NCI-H2171 (cell line): Measurements from ENCODE around the gene SLC10A1.

ENCODE experiments used
- DNase-seq: peaks from one replicate; lab custom pipeline; 2025; lab: John Stamatoyannopoulos, UW

The SLC10A1 gene

DNA sequence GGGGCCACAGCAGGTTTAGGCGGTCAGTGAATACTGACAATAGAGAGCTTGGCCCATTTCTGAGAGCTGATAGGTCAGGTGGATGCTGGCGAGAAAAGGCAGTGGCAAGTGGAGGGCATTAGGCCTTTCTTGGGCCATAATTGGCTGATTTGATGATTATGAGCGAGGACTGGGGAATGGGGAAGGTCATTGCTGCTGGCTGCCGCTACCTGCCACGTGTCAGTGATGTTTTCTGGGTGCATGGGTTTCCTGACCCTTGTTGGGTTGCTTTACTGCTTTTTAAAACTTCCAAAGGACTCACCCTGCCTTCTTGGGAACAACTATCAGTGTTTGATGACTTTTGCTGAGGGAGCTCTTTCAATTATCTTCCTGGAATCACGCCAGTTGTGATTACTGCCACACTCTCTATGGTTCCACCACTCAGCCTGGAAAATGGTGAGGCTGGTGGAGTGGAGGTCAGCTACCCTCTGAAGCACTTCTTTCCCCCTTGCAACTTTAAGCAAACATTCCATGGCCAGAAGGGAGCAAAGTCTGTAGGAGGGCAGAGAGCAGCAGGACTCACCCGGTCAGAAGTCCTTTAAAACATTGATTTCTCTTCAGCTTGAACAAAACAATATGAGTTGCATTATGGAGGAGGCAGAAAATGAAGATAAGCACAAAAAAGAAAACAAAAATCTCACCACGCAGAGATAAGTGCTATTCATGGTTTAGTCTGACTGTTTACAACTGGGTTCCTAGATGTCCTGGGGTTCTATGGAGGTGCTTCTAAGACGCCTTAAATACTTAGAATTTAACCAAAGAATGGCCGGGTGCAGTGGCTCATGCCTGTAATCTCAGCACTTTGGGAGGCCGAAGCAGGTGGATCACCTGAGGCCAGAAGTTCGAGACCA lies 12.1 kb upstream of the SLC10A1 start:
- DNase-seq, result no peak

DNA sequence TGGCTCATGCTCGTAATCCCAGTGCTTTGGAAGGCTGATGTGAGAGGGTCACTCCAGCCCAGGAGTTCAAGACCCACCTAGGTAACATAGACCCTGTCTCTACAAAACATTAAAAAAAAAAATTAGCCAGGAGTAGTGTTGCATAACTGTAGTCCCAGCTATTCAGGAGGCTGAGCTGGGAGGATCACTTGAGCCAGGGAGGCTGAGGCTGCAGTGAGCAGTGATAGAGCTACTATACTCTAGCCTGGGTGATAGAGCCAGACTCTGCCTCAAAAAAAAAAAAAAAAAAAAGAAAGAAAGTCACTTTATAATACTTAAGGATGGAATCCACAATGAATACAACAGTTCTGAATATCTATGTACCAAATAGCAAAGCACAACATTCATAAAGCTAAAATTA lies 10.2 kb upstream of the SLC10A1 start:
- no peak for DNase-seq

DNA sequence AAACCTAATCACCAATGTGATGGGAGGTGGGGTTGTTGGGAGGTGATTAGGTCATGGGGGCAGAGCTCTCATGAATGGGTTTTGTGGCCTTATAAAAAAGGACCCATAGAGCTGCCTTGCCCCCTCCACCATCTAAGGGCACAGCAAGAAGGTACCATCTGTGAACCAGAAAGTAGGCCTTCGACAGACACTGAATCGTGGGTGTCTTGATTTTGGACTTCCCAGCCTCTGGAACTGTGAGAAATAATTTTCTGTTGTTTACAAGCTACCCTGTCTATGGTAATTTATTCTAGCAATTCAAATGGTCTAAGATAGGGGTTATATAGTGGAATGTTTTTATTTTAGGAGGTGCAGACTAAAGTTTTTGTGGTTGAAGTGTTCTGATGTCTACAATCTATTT lies 7.9 kb upstream of the SLC10A1 start:
- no peak for DNase-seq

DNA sequence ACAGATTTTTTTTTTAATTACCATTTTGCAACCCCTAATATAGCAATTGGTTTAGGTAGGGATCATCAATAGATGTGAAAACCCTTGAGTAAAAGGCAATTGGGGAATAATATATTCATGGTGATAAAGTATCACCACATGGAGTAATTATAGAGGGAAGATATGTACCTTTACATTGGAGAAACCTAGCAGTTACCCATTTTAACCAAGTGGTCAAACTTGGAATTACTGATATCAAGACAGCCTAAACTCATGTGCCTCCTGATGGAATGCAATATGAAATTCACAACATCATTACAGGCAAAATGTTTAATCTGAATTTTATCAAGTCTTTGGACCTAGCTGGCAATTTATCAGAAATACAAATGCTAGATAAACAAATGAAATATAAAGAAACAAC lies 6.7 kb upstream of the SLC10A1 start:
- no peak for DNase-seq

DNA sequence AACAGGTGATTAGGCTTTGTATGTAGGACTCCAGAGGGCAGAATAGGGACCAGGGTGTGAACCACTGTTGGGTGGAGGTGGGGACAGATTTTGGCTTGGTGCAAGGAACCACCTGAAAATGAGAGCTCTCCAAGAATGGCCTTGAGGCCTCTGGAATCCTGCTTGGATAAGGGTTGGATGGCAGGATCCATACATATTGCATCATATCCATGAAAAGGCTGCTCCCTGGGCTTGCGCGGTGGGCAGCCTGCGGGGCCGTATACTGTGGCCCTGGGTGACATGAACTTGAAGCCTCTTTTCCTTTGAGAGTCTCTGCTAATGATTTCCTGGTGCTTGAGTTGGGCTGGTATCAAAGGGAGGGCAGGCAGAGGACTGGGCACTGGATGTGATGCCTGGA lies 1.3 kb upstream of the SLC10A1 start:
- DNase-seq, result no peak

DNA sequence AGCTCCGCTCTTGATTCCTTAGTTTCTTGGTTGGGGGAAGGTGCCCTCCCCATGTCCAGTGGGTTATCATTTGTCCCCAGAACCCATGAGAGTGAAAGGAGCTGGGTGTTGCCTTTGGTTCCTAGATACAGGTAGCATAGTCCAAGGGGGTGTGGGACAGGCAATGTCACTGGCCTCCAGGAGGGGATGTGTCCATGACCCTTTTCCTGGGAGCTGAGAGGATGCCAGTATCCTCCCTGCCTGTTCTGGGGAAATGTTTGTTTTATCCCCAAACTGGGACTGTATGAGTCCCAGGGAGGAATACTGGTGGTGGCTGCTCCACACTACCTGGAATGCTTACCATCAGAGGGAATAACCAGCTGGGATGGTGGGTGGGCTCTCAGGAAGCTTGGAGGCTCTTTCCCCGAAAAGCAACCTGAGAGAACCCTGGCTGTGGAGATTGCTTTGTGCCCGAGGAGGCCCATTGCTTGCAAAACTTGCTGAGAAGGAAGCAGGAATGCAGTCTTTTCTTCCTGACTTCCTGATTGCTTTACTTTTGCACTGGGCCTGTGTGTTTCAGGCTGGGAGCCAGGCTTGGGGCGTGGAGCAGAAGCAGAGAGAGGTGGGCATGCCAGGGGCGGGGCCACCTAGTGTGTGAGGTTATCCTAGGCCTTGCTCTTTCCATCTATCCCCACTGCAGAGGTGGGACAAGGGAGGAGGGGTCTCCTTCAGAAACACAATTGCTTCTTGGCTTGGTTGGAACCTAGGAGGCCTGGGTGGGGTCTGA lies 715 bp upstream of the SLC10A1 start:
- DNase-seq, result no peak

DNA sequence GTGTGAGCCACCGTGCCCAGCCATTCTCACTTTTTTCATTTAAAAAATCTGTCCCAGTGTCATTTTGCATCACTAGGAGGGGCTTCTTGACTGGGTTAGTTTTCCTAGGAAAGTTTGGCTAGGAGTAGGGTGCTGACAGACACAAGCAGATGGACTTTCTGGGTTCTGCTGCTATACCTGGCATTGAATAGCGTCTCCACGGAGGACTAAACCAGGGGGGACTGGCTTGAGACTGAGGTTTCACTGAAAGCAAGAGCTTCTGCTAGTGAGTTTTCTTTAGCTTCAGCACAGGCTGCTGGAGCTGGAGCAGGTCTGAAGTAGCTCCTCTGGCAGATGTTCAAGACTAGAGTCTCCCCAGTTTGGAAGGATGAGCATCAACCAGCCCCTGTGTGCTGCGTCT lies 1.4 kb downstream of the SLC10A1 start:
- no peak for DNase-seq

DNA sequence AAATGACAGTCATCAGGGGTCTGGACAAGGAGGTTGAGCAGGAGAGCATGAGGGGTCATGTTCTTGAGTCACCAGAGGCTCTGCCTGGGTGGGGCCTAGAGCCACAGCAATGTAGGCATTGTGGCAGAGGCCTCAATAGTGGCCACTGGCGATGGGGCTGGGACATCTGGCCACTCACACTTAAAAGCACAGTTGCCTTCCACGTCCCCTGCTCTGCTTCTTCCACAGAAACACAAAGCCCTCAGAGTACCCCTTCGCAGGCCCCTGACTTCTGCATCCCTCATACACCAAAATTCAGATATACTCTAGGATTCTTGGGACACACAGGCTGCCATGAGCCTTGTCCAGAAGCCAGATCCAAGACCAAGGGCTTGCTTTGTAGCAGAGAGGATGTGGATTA lies 2.2 kb downstream of the SLC10A1 start:
- no peak for DNase-seq

DNA sequence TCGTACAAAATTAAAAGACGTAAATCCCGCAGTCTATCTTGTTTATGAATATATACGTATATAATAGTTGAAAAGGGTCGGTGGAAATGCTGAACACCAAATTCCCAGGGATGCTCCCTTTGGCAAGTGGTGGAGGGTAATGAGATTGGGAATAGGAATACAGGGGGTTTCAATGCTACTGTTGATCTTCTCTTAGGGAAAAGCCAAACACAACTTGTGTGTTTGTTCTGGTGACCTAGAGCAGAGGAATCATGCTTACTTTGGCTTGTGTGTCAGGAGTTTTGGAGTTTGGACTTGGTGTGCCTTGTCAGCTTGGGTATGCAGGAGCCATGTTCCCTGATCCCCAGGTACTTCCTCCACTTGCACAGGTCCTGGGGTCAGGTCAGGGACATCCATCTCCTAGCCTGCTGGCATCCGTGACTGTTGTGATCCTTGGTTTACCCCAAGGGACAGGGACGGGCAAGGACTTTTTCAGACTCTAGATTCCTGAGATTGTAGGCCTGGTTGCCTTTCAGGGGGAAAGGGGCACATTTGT lies 4.1 kb downstream of the SLC10A1 start:
- no peak for DNase-seq

DNA sequence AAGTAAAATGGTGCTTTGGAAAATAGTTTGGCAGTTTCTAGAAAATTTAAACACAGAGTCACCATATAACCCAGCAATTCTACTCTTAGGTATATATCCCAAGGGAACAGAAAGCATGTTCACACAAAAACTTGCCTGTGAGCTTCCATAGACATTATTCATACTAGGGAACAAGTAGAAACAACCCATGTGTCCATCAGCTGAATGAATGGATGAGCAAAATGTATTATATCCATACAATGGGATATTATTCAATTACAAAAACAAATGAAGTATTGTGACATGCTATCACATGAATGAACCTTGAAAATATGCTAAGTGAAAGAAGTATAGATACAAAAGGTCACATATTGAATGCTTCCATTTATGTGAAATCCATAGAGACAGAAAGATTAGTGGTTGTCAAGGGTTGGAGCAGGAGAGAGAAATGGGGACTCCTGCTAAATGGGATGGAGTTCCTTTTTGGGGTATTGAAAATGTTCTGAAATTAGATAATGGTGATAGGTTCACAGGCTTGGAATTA lies 7.9 kb downstream of the SLC10A1 start:
- DNase-seq, result no peak

DNA sequence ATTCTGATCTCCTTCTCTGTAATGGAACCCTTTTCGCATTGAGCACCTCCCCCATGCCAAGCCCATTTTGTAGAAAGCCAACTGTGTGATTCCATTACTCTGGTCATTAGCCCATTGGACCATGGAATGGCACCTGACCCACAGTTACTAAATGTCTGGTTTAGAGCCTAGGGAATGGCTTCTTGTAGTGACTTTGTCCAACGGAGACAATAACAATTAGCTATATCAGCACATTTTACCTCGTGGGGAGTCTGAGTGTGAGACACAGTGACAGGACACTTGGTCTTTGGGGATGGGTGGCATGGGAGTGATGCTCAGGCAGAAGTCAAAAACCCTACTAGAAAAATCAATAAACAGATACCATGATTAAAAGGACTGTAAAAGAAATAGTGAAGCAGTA lies 10.4 kb downstream of the SLC10A1 start:
- DNase-seq, result no peak

DNA sequence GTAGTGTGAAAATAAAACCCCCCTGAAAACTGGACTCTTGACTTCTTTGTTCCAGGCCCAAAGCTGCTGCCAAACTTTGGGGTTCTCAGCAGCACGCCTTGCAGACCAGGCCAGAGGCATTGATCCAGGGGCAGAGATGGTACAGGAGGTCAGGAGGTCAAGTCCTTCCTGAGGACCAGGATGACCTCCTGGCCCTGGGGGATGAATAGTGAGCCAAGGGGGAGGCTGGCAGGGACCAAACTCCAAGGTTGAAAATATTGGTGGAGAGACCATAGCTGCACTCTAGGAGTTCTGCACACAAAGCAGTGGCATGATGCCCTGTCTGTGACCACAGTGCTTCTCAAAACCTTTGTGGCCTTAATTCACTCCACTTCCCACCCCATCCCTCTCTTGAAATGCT lies 12.1 kb downstream of the SLC10A1 start:
- DNase-seq, result no peak

DNA sequence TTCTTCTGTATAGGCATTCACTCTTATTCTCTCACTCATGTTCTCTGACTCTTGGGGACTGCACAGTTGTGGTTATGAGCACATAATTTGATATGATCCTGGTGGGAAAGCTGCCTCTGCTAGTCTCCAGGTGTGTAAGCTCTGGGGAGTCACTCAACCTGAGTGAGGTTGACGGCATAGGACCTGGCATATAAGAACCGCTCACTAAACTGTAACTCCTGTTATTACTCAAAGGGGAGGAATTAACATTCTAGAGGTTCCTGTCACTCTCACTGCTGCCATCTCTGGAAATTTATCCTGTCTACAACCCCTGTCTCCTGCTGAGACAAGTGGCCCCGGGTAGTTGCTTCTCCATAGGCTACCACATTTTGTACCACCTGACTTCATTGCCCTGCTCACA lies 16.1 kb downstream of the SLC10A1 start:
- no peak for DNase-seq

DNA sequence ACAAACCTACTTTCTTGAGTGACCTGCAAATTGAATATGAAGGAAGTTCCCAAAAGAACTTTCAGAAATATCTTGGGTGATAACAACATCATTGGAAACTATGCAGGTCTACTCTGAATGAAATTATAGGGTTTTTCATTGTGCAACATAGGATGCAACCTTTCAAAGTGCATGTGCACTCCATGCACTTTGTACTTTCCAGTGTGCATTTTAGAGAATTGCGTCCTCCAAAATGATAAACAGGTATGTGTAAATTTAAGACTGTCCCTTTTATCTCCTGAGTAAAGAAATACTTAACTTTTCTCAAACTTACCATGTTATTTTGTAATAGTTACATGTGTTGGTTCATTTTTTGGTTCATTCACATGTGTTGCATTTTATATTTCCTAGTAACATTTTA lies 16.9 kb downstream of the SLC10A1 start:
- no peak for DNase-seq

DNA sequence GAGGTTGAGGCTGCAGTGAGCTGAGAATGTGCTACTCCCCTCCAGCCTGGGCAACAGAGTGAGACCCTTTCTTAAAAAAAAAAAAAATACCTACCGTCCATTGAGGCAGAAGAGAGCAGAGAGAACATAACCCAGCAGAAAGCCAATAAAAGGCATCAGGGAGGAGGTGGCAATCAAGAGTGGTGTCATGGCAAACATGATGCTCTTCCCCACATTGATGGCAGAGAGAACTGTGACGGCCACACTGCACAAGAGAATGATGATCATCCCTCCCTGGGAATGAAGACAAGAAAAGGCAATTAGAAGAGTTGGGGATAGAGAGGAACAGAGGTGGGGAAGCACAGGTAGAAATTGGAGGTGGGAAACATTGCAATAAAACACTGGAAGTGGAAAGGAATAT lies 18.0 kb downstream of the SLC10A1 start:
- no peak for DNase-seq

DNA sequence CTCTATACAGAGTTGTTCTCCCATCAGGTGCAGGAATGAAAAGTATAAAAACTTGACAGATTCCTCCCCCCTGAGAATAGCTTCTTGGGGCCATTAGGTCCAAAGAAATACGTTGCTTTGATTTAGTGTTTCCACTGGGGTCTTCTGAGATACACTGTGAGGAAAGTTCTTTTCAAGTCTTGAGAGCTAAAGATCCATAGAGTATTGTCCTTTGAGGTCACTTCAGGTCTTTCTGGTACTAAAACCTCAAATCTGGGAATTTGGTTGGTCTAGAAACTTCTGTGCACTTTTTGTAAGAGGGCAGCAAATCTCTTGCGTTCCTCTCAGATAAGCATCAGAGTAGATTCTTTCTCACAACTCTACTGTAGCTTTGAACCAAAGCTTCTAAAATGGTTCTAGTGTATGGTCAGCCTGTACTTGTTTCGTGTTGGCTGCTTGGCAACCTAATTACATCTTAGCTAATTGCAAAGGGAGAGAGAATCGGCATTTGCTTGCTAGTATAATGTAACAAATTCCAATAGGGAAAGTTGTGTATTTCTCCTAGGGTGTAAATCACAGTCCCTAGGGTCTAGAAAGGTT lies 20.1 kb downstream of the SLC10A1 start:
- DNase-seq, result no peak

DNA sequence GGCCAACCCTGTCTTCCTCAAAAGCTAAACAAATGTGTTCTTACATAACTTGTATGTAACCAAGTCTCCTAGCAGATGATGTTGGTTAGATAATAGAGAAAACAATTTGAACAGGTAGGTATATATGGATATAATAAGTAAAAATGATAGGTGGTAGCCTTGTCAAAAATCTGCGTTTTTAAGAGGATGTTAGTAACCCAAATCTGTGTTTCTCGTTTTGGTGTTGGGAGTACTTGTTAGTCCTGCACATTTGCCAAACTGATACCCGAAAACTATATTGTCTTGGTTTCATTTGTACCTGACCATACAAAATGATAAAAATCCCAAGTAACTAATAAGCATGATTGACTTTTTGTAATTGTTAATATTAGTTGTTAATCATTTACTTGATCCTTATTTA lies 22.0 kb downstream of the SLC10A1 start:
- DNase-seq, result no peak

DNA sequence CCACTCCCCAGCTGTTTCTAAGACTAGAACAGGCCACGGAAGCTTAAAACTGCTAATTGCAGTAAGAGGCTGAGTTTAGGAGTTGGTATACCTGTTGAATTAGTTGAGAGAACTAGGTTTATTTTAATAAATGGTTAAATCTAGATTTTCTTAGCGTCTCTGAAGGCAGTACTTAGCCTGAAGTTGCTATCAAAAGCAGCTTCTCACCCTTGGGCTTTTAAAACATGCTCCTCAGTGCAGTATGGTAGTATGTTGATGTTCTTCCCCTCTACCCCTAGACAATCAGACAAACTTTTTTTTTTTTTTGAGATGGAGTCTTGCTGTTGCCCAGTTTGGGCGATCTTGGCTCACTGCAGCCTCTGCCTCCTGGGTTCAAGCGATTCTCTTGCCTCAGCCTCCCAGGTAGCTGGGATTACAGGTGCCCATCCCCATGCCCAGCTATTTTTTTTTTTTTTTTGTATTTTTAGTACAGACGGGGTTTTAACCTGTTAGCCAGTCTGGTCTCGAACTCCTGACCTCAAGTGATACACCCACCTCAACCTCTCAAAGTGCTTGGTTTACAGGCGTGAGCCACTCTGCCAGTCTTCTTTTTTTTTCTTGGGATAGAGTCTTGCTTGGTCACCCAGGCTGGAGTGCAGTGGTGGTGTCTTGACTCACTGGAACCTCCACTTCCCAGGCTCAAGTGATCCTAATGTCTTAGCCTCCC lies 23.3 kb downstream of the SLC10A1 start:
- no peak for DNase-seq

DNA sequence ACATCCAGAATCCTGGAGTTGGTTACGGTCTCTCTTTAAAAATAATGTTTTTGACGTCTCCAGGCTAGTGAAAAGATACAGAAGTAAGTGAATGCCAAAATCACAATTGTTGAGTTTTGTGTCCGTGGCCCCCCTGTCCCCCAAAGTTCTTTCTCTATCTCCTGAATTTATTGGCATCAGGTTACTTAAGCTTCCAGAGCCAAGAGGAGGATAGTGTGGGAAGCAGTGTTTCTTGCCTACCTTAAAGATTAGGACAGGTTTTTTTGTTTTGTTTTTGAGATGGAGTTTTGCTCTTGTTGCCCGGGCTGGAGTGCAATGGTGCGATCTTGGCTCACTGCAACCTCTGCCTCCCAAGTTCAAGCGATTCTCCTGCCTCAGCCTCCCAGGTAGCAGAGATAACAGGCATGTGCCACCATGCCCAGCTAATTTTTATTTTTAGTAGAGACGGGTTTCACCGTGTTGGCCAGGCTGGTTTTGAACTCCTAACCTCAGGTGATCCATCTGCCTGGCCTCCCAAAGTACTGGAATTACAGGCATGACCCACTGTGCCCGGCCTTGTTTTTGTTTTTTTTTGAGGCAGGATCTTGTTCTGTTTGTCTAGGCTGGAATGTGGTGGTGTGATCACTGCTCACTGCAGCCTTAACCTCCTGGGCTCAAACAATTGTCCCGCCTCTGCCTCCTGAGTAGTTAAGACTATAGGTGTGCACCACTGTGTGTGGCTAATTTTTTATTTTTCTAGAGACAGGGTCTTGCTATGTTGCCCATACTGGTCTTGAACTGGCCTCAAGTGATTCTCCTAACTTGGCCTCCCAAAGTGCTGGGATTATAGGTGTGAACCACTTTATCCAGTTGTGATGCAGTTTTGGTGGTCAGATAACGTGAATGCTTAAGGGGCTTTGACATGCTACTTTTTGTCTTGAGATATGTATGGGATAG lies 24.7 kb downstream of the SLC10A1 start:
- DNase-seq, result no peak

DNA sequence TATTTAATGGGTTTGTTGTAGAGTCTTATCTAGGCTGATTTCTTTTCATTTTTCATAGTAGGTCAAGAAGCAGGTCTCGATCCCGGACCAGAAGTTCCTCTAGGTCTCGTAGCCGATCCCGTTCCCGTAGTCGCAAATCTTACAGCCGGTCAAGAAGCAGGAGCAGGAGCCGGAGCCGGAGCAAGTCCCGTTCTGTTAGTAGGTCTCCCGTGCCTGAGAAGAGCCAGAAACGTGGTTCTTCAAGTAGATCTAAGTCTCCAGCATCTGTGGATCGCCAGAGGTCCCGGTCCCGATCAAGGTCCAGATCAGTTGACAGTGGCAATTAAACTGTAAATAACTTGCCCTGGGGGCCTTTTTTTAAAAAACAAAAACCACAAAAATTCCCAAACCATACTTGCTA lies 25.9 kb downstream of the SLC10A1 start:
- DNase-seq, result no peak

DNA sequence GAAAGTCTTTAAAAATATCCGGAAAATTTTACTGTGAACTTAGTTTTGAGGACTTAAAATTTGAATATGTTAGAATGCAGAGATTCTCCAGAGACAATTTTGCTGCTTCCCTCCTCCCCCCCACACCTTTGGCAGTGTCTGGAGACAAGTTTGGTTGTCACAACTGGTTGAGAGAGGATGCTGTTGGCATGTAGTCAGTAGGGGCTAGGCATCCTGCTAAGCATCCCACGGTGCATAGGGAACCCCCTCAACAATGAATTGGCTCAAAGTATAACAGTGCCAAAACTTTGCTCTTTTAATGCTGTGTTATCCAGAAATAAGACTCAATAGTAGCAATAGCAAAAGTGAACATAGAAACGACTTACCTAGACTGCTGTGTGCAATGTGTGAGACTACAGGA lies 26.5 kb downstream of the SLC10A1 start:
- DNase-seq, result no peak
